K562 (cell line): ENCODE data around the gene WHAMM. TPM values are rescaled to one million over a fixed set of nuclear protein-coding genes. Genes with fewer than 3 reads are reported as not detected.

ENCODE experiments used
- ELF1 ChIP-seq: fragments of 200-800 bp; sonication (Bioruptor generic); IDR thresholded peaks from 2 replicates; pipeline ENCODE4 v1.6.1; 2016; ENCODE audit warnings: missing genetic modification characterization, missing compliant biosample characterization
- KDM5B ChIP-seq: fragments of 200-600 bp; sonication (generic); IDR thresholded peaks from 2 replicates; pipeline ENCODE4 v1.6.1; 2012; ENCODE audit warnings: low read depth, mild to moderate bottlenecking, moderate library complexity, low read length, control low read depth, inconsistent platforms; ENCODE audit not compliant: insufficient replicate concordance
- MECOM ChIP-seq: fragments of 250-450 bp; sonication (Bioruptor Pico); IDR thresholded peaks from 2 replicates; pipeline ENCODE4 v1.8.0; 2022; ENCODE audit warnings: inconsistent platforms
- PURB ChIP-seq: sonication (generic); formaldehyde crosslinking; IDR thresholded peaks from 2 replicates; pipeline ENCODE4 v1.9.0; 2021; ENCODE audit warnings: low read depth, mild to moderate bottlenecking, missing genetic modification reagents
- RCOR1 ChIP-seq, 2 experiments: IDR thresholded peaks; 2 replicates each; pipeline ENCODE4 v1.6.1; 2012; ENCODE audit warnings: low read depth in 2 of 2, low read length in 2 of 2, borderline replicate concordance in 1 of 2, improper control_type of control experiment in 1 of 2
- TEAD4 ChIP-seq, 2 experiments: sonication (generic) in 1 of 2; formaldehyde crosslinking in 1 of 2; IDR thresholded peaks; 2 replicates each; pipeline versions ENCODE4 v1.6.1 to v1.8.0; 2012 to 2022; ENCODE audit warnings: borderline replicate concordance in 1 of 2, inconsistent platforms in 1 of 2, low read length in 1 of 2, mild to moderate bottlenecking in 1 of 2, missing genetic modification reagents in 1 of 2
- ZNF347 ChIP-seq: fragments of 450-650 bp; formaldehyde crosslinking; IDR thresholded peaks from 2 replicates; pipeline ENCODE4 v1.4.0; 2020; ENCODE audit warnings: low read depth, mild to moderate bottlenecking, moderate library complexity
- ZNF507 ChIP-seq: conservative IDR thresholded peaks from 2 replicates; pipeline ENCODE4 v1.6.1; 2017; ENCODE audit warnings: missing genetic modification characterization, missing compliant biosample characterization
- polyA plus RNA-seq, 8 experiments: library from polyadenylated mRNA; depleted of rRNA in 4 of 8; stranded (reverse) in 5 of 8; unstranded in 3 of 8; fragments of >200 nt; fragmentation: Nextera tagmentation in 2 of 8; fragmentation: Illumina TruSeq in 1 of 8; extraction: Ambion mirVana in 2 of 8; extraction: Trizol in 1 of 8; gene quantifications; 2 replicates each; pipeline versions ENCODE4 v1.2.1 to v1.2.3, GENCODE V29; 2011 to 2014; ENCODE audit warnings: inconsistent platforms in 1 of 8, missing spikeins in 1 of 8
- total RNA-seq, 7 experiments: library from RNA; depleted of rRNA in 6 of 7; stranded (reverse); fragments of >200 nt in 6 of 7; fragmentation: Illumina TruSeq in 2 of 7; extraction: Trizol in 2 of 7; gene quantifications; 2 replicates each; pipeline versions ENCODE4 v1.2.1 to v1.2.3, GENCODE V29; 2011 to 2021; ENCODE audit warnings: low replicate concordance in 1 of 7
- TF ChIP-seq, protein P1 (sequence below): sonication (generic); IDR thresholded peaks from 2 replicates; pipeline ENCODE4 v1.6.1; 2016
- TF ChIP-seq, protein P2 (sequence below): fragments of 450-650 bp; conservative IDR thresholded peaks from 2 replicates; pipeline ENCODE4 v1.6.1; 2016; ENCODE audit warnings: missing genetic modification characterization, low read depth, mild to moderate bottlenecking, control low read depth, missing compliant biosample characterization

The WHAMM gene
- total and polyA plus RNA-seq, 9 of the 15 experiments (the other 6 are each of a cell fraction or from before 2014, with no cell fraction given): 2.0 to 4.8 (median 3.6) TPM

DNA sequence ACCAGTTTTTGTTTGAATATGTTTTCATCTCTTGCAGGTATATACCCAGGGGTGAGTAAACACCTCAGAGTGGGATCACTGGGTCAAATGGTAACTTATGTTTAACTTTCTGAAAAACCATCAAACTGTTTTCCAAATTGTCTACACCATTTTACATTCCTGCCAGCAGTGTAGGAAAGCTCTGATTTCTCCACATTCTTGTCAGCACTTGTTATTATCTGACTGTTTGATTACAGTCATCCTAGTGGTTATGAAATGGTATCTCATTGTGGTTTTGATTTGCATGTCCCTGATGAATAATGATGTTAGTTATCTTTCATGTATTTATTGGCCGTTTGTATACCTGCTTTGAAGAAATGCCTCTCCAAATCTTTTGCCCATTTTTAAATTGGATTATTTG lies 17.4 kb upstream of the WHAMM start (continued):
- TF ChIP-seq PURB (no peak), MECOM (no peak), ELF1 (no peak), ZNF507 (tag) (no peak), TEAD4 (IDR thresholded peaks at IDR 0.05; ENCODE audit: low read length) (0 out of 2 replicates have a peak, but pooled peaks have one; percentile 20), TEAD4 (CRISPR knock-in tag; IDR thresholded peaks at IDR 0.05; ENCODE audit: borderline replicate concordance) (no peak), KDM5B (no peak), RCOR1 (IDR thresholded peaks at IDR 0.05; ENCODE audit: borderline replicate concordance in 1 of 2, low read depth in 2 of 2, low read length in 2 of 2) (0 out of 4 replicates have a peak, but pooled peaks of 1 of the 2 experiments have one; percentile 14), ZNF347 (CRISPR knock-in tag) (no peak)
- TF ChIP-seq, protein P1, sequence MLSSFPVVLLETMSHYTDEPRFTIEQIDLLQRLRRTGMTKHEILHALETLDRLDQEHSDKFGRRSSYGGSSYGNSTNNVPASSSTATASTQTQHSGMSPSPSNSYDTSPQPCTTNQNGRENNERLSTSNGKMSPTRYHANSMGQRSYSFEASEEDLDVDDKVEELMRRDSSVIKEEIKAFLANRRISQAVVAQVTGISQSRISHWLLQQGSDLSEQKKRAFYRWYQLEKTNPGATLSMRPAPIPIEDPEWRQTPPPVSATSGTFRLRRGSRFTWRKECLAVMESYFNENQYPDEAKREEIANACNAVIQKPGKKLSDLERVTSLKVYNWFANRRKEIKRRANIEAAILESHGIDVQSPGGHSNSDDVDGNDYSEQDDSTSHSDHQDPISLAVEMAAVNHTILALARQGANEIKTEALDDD: no peak
- TF ChIP-seq, protein P2, sequence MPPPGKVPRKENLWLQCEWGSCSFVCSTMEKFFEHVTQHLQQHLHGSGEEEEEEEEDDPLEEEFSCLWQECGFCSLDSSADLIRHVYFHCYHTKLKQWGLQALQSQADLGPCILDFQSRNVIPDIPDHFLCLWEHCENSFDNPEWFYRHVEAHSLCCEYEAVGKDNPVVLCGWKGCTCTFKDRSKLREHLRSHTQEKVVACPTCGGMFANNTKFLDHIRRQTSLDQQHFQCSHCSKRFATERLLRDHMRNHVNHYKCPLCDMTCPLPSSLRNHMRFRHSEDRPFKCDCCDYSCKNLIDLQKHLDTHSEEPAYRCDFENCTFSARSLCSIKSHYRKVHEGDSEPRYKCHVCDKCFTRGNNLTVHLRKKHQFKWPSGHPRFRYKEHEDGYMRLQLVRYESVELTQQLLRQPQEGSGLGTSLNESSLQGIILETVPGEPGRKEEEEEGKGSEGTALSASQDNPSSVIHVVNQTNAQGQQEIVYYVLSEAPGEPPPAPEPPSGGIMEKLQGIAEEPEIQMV (tag): no peak
